Urinary bladder (tissue), 4 donors: ENCODE data around the gene KIF20B. TPM values are rescaled to one million over a fixed set of nuclear protein-coding genes. Genes with fewer than 3 reads are reported as not detected.
"Not testable (repeated sequence)": the region's sequence is repeated elsewhere in the genome, so short reads cannot be mapped to it uniquely, and the experiment has no call there.

ENCODE experiments used
- DNase-seq: peaks from one replicate; pipeline ENCODE4 v3.0.0-alpha.2; 2015; ENCODE audit errors: extremely low spot score
- H3K27ac ChIP-seq: one replicate; pipeline ENCODE4 v1.5.1; 2013; ENCODE audit warnings: low read depth, mild to moderate bottlenecking, moderate library complexity
- H3K36me3 ChIP-seq: one replicate; pipeline ENCODE4 v1.6.1; 2013; ENCODE audit warnings: mild to moderate bottlenecking, moderate library complexity; ENCODE audit not compliant: insufficient read depth
- H3K4me1 ChIP-seq: one replicate; pipeline ENCODE4 v1.6.1; 2013; ENCODE audit warnings: mild to moderate bottlenecking, moderate library complexity; ENCODE audit not compliant: insufficient read depth
- H3K4me3 ChIP-seq: one replicate; pipeline ENCODE4 v1.5.1; 2013; ENCODE audit warnings: low read depth, low read length
- WGBS: extraction: QIAGEN DNeasy Blood & Tissue Kit; methylation state at CpG from one replicate; pipeline ENCODE4 v1.1.7; 2013; 5-methylcytosine and 5-hydroxymethylcytosine counted together
- polyA plus RNA-seq: library from polyadenylated mRNA; stranded (reverse); fragments of 200-250 nt; gene quantifications from one replicate; pipeline ENCODE4 v1.2.3, GENCODE V29; 2013
- total RNA-seq: library from RNA; depleted of rRNA; stranded (reverse); fragments of >200 nt; gene quantifications from one replicate; pipeline ENCODE4 v1.2.3, GENCODE V29; 2014
- donor health status: healthy with polysubstance abuse.
- donor health status: healthy.

The KIF20B gene
- total and polyA plus RNA-seq, 2 donors, result 2.4 to 24.5 TPM

GRCh38 chr10:89702121-89702480 lies 711 bp downstream of the KIF20B start:
- H3K4me3 ChIP-seq, result peak overlapping the region; percentile 50
- H3K27ac ChIP-seq, result no peak overlapping the region
- 15% methylated on average over 7 of the region's 7 CpGs for WGBS
- no peaks in the 10 kb centered on the region for H3K4me1 ChIP-seq
- DNase-seq, result no peak
- H3K36me3 ChIP-seq, result no peaks in the 10 kb centered on the region

DNA sequence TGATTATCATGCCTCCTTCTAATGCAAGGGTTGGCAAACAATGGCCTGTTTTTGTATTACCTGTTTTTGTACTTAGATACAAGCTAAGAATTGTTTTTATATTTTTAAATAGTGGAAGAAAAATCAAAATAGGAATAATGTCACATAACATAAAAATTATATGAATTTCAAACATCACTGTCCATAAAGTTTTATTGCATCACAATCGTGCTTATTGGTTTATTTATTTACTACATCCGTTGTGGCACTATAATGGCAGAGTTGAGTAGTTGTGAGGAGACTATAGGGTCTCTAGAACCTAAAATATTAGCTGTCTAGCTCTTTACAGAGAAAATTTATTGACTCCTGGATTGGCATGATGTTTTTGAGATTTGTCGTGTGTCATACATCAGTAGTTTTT lies 4.1 kb downstream of the KIF20B start:
- Histone ChIP-seq H3K36me3 (no peaks in the 10 kb centered on the region), H3K4me1 (no peaks in the 10 kb centered on the region), H3K4me3 (no peak overlapping the region), H3K27ac (no peak overlapping the region)
- WGBS, result 89% methylated on average over 3 of the region's 3 CpGs
- DNase-seq, result no peak

- H3K36me3 ChIP-seq, result no peaks in the 10 kb centered on the region
- no peak overlapping the region for H3K4me3 ChIP-seq
- H3K4me1 ChIP-seq, result no peaks in the 10 kb centered on the region
- no peak overlapping the region for H3K27ac ChIP-seq
- no peak for DNase-seq
Measured at GRCh38 chr10:89706011-89706410, 4.6 kb downstream of the KIF20B start.

GRCh38 chr10:89707372-89707771 lies 6.0 kb downstream of the KIF20B start:
- WGBS, result 81% methylated on average over 1 of the region's 1 CpG
- no peak overlapping the region for H3K27ac ChIP-seq

DNA sequence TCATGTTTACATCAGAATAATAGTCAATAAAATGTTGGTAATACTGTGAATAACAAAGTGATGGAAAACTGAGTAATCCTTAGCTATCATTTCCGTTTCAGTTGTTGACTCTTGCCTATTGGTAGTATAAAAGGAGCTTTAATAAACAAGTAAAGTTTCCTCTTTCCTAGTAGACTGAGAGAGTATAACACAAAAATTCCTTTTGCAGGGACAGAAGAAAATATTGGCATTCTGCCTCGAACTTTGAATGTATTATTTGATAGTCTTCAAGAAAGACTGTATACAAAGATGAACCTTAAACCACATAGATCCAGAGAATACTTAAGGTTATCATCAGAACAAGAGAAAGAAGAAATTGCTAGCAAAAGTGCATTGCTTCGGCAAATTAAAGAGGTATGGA lies 9.4 kb downstream of the KIF20B start:
- Histone ChIP-seq H3K27ac (no peak overlapping the region), H3K36me3 (no peaks in the 10 kb centered on the region), H3K4me3 (no peak overlapping the region), H3K4me1 (no peaks in the 10 kb centered on the region)
- 58% methylated on average over 3 of the region's 3 CpGs for WGBS
- no peak for DNase-seq

More at GRCh38 chr10:89707372-89707771, 6.0 kb downstream of the KIF20B start:
- no peak for DNase-seq
- Histone ChIP-seq H3K36me3 (no peaks in the 10 kb centered on the region), H3K4me1 (no peaks in the 10 kb centered on the region), H3K4me3 (no peak overlapping the region)

GRCh38 chr10:89734616-89735015 lies 33.2 kb downstream of the KIF20B start:
- Histone ChIP-seq H3K36me3 (no peaks in the 10 kb centered on the region), H3K27ac (no peak overlapping the region), H3K4me1 (no peaks in the 10 kb centered on the region), H3K4me3 (no peak overlapping the region)
- DNase-seq, result no peak
- WGBS, result 84% methylated on average over 3 of the region's 3 CpGs

GRCh38 chr10:89738551-89739209 lies 37.3 kb downstream of the KIF20B start:
- WGBS, result 82% methylated on average over 2 of the region's 2 CpGs
- no peaks in the 10 kb centered on the region for H3K36me3 ChIP-seq

GRCh38 chr10:89741126-89741762 lies 39.9 kb downstream of the KIF20B start:
- DNase-seq, result no peak
- WGBS, result 92% methylated on average over 4 of the region's 4 CpGs
- Histone ChIP-seq H3K4me1 (no peaks in the 10 kb centered on the region), H3K36me3 (no peaks in the 10 kb centered on the region), H3K27ac (no peak overlapping the region), H3K4me3 (no peak overlapping the region)

More at GRCh38 chr10:89738551-89739209, 37.3 kb downstream of the KIF20B start:
- H3K4me3 ChIP-seq, result no peak overlapping the region
- H3K4me1 ChIP-seq, result no peaks in the 10 kb centered on the region
- no peak overlapping the region for H3K27ac ChIP-seq
- DNase-seq, result no peak

DNA sequence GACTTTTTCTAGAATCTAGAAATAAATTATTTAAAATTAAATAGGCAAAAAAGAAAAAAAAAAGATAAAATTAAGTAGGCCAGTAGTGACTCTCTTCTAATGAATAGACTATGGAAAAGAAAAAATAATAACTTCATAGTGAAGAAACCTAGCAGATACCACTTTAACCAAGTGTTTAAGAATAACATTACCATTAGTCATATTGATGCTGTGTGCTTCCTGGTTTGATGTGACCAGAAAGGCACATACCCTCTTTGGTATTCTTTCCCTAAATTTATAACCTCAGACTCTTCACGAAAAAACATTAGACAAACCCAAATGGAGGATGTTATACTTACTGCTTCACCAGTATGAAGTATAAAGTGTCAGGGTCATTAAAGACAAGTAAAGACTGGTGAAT lies 42.6 kb downstream of the KIF20B start:
- WGBS, result 95% methylated on average over 1 of the region's 1 CpG
- Histone ChIP-seq H3K27ac (no peak overlapping the region), H3K36me3 (no peaks in the 10 kb centered on the region), H3K4me1 (no peaks in the 10 kb centered on the region), H3K4me3 (no peak overlapping the region)
- DNase-seq, result no peak

GRCh38 chr10:89745903-89746302 lies 44.5 kb downstream of the KIF20B start:
- Histone ChIP-seq H3K4me3 (no peak overlapping the region), H3K36me3 (no peaks in the 10 kb centered on the region), H3K27ac (no peak overlapping the region), H3K4me1 (no peaks in the 10 kb centered on the region)
- 90% methylated on average over 7 of the region's 7 CpGs for WGBS
- DNase-seq, result no peak

- WGBS, result 79% methylated on average over 1 of the region's 1 CpG
- H3K4me3 ChIP-seq, result no peak overlapping the region
- H3K27ac ChIP-seq, result no peak overlapping the region
- no peak for DNase-seq
- H3K4me1 ChIP-seq, result no peaks in the 10 kb centered on the region
- no peaks in the 10 kb centered on the region for H3K36me3 ChIP-seq
Measured at GRCh38 chr10:89750441-89750840, 49.1 kb downstream of the KIF20B start.

GRCh38 chr10:89755374-89755773 lies 54.0 kb downstream of the KIF20B start:
- H3K27ac ChIP-seq, result no peak overlapping the region
- no peak for DNase-seq
- WGBS, result 88% methylated on average over 2 of the region's 2 CpGs

DNA sequence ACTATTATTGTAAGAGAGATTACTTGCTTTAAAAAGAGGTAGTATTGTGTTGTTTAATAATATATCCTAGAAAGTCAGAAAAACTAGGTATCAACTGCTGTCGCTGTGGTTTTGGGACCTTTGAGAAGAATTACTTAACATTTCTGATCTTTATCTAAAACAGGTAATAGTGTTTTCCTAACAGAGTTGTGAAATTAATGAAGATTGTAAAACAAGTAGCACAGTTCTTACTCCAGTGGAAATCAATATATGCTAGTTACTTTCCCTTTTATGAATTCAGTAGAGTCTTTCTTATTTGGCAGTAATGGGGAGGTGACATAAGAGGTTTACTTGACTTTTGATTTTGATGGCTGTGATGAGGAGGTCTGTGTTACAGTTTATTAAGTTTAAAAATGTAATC lies 58.1 kb downstream of the KIF20B start:
- H3K36me3 ChIP-seq, result no peaks in the 10 kb centered on the region
- no peak for DNase-seq
- H3K27ac ChIP-seq, result no peak overlapping the region
- WGBS, result 97% methylated on average over 1 of the region's 1 CpG
- H3K4me1 ChIP-seq, result no peaks in the 10 kb centered on the region
- H3K4me3 ChIP-seq, result no peak overlapping the region

More at GRCh38 chr10:89755374-89755773, 54.0 kb downstream of the KIF20B start:
- Histone ChIP-seq H3K36me3 (no peaks in the 10 kb centered on the region), H3K4me1 (no peaks in the 10 kb centered on the region), H3K4me3 (no peak overlapping the region)

DNA sequence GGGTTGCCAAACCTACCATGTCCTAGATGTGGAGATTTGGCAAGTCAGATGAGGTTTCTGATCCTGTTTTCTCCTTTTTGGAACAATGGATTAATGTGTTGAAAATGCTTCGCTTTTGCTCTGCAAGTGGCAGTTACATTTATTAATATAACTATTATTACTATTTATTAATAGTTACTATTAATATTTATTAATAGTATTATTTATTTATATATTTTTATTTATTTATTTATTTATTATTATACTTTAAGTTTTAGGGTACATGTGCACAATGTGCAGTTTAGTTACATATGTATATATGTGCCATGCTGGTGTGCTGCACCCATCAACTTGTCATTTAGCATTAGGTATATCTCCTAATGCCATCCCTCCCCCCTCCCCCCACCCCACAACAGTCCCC lies 62.3 kb downstream of the KIF20B start:
- whole genome bisulfite sequencing, result 98% methylated on average over 1 of the region's 1 CpG
- not testable (repeated sequence) for H3K4me3 ChIP-seq, H3K4me1 ChIP-seq, DNase-seq, H3K36me3 ChIP-seq, H3K27ac ChIP-seq
